HG03175 (cell line): Measurements from ENCODE around the gene CREBBP.

Experiments
- ATAC-seq: cut with Tn5 transposase; IDR thresholded peaks from one replicate; pipeline ENCODE4 v1.9.1; 2021; ENCODE audit warnings: mild to moderate bottlenecking, moderate library complexity; ENCODE audit not compliant: unreplicated experiment

The CREBBP gene

DNA sequence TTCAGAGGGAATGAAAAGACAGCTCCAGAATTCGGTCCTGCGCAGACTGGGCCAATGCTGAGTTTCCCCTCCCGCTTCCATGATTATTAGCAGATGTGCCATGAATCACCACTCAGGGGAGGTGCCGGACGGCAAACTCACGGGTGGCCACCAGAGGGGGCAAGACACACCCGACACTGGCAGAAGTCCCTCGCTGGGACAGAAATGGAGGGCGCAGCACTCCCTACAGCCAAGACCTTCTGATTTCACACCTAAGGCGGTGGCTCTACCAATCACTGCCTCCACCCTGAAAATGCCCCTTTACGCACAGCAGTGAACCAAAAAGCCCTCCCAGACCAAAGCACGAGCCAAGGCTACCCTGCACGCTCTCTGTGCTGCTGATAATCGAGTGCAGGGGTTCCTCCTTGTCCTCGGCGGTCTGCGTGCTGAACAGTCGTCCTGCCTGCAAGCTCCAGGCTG is 190.0 kb downstream of the CREBBP start:
- peak; percentile 71 for ATAC-seq

- ATAC-seq, result no peak
Measured at GRCh38 chr16:3689731-3690130, 190.8 kb downstream of the CREBBP start.

GRCh38 chr16:3687792-3688191 is 192.7 kb downstream of the CREBBP start:
- ATAC-seq, result no peak

DNA sequence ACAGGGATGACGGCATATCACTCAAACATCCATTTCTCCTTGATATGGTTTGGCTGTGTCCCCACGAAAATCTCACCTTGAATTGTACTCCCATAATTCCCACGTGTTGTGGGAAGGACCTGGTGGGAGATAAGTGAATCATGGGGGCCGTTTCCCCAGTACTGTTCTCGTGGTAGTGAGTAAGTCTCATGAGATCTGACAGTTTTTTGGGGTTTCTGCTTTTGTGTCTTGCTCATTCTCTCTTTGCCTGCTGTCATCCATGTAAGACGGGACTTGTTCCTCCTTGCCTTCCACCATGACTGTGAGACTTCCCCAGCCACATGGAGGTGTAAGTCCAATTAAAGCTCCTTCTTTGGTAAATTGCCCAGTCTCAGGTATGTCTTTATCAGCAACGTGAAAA is 193.5 kb downstream of the CREBBP start:
- ATAC-seq, result no peak

DNA sequence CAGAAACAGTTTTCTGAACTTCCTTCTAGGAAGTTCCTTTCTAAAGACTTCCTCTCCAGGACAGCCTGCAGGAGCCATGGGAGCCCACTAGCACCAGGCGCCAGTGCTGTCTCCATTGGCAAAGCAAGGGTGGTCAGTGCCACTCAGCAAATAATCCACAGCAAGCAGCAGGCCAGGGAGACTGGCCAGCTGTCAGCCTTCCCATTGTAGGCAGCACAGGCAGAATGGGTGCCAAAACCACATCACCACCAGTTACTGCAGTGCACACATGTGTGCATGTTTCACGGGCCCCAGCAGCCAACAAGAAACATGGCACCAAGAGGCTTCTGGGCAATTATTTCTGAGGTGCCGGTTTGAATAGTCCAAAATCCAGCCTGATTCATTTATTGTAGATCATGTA is 199.3 kb downstream of the CREBBP start:
- ATAC-seq, result no peak

DNA sequence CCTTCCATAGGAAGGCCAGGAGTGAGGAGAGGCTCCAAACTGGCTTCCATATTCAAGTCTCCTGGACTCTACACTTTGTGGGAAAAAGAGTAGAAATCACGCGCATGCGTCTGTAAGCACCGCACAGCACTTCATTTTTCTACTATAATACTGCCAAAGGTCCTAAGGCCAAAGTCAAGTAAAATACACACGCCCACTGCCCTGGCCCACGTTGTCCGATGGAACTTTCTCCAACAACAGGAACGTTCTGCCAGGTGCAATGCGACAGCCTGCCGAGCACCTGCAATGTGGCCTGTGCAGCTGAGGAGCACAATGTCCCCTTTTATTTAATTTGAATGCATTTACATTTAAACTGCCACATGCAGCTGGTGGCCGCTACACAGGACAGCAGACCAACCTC is 202.5 kb downstream of the CREBBP start:
- ATAC-seq, result no peak

- ATAC-seq, result no peak
Measured at GRCh38 chr16:3675601-3676130, 204.8 kb downstream of the CREBBP start.
